OCI-LY3 (cell line): Measurements from ENCODE around the gene LMTK2.

Experiments used
- EZH2phosphoT487 ChIP-seq: fragments of 200-600 bp; shearing (Covaris generic); IDR thresholded peaks from 2 replicates; pipeline ENCODE4 v1.6.1; 2018; ENCODE audit warnings: antibody characterized with exemption, mixed run types, low read depth
- TF ChIP-seq, protein P1 (sequence below): fragments of 200-600, 300-600 bp; sonication (generic); IDR thresholded peaks from 2 replicates; pipeline ENCODE4 v1.5.1; 2014; ENCODE audit warnings: antibody characterized with exemption, low read length, low read depth

GRCh38 chr7:98163269-98163668, 56.6 kb downstream of the LMTK2 start:
- TF ChIP-seq, protein P1, sequence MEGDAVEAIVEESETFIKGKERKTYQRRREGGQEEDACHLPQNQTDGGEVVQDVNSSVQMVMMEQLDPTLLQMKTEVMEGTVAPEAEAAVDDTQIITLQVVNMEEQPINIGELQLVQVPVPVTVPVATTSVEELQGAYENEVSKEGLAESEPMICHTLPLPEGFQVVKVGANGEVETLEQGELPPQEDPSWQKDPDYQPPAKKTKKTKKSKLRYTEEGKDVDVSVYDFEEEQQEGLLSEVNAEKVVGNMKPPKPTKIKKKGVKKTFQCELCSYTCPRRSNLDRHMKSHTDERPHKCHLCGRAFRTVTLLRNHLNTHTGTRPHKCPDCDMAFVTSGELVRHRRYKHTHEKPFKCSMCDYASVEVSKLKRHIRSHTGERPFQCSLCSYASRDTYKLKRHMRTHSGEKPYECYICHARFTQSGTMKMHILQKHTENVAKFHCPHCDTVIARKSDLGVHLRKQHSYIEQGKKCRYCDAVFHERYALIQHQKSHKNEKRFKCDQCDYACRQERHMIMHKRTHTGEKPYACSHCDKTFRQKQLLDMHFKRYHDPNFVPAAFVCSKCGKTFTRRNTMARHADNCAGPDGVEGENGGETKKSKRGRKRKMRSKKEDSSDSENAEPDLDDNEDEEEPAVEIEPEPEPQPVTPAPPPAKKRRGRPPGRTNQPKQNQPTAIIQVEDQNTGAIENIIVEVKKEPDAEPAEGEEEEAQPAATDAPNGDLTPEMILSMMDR = no peak
- no peak for TF ChIP-seq EZH2phosphoT487
